IMR-90 (cell line): ENCODE results near the gene LRRIQ4. TPM values are rescaled to one million over a fixed set of nuclear protein-coding genes. Genes with fewer than 3 reads are reported as not detected.

Source experiments
- ATAC-seq: fragments of 200-7000 bp; cut with Tn5 transposase; 2 replicates; pipeline ENCODE4 v1.9.1; 2020; ENCODE audit warnings: low read depth, mild to moderate bottlenecking, moderate library complexity
- BruUV-seq: library from RNA; stranded (reverse); fragments of 400-500 nt; replicated peaks from 2 replicates; lab custom pipeline; 2021; lab: Mats Ljungman, UMichigan
- CTCF ChIA-PET: fragments of 300-600 bp; formaldehyde crosslinking; extraction: SDS; loops from one replicate; lab custom pipeline; 2021; ENCODE audit warnings: antibody characterized with exemption; lab: Yijun Ruan, JAX
- POLR2A ChIA-PET: fragments of 300-600 bp; sonication (Branson Sonifier 250); formaldehyde crosslinking; loops from one replicate; lab custom pipeline; 2022; ENCODE audit warnings: antibody characterized with exemption; ENCODE audit not compliant: unreplicated experiment; lab: Charles Lee
- DNase-seq: peaks from one replicate; pipeline ENCODE4 v3.0.0; 2013
- H2AFZ ChIP-seq: replicated peaks from 2 replicates; pipeline ENCODE3; 2013; ENCODE audit warnings: low read length, mild to moderate bottlenecking; ENCODE audit not compliant: poor library complexity
- H2AK5ac ChIP-seq: 2 replicates; pipeline ENCODE4 v1.6.1; 2013; ENCODE audit warnings: low read depth, low read length, inconsistent platforms
- H2AK9ac ChIP-seq: replicated peaks from 2 replicates; pipeline ENCODE3; 2013; ENCODE audit warnings: mild to moderate bottlenecking, low read depth, low read length, moderate library complexity; ENCODE audit not compliant: poor library complexity
- H2BK120ac ChIP-seq: 2 replicates; pipeline ENCODE4 v1.6.1; 2013; ENCODE audit warnings: low read depth, low read length, inconsistent platforms
- H2BK15ac ChIP-seq: 3 replicates; pipeline ENCODE4 v1.6.1; 2013; ENCODE audit warnings: low read depth, low read length, inconsistent platforms
- H2BK20ac ChIP-seq: 2 replicates; pipeline ENCODE4 v1.6.1; 2013; ENCODE audit warnings: low read depth, mild to moderate bottlenecking, inconsistent platforms, low read length, moderate library complexity
- H2BK5ac ChIP-seq: 2 replicates; pipeline ENCODE4 v1.6.1; 2013; ENCODE audit warnings: mild to moderate bottlenecking, low read depth, low read length, inconsistent platforms; ENCODE audit not compliant: poor library complexity, severe bottlenecking
- H3K14ac ChIP-seq: replicated peaks from 2 replicates; pipeline ENCODE4 v1.6.1; 2013; ENCODE audit warnings: low read depth, low read length, inconsistent platforms
- H3K18ac ChIP-seq: 2 replicates; pipeline ENCODE4 v1.6.1; 2013; ENCODE audit warnings: low read depth, low read length, control low read depth
- H3K23ac ChIP-seq: 2 replicates; pipeline ENCODE4 v1.6.1; 2013; ENCODE audit warnings: low read depth, low read length, inconsistent platforms
- H3K27ac ChIP-seq: 2 replicates; pipeline ENCODE4 v1.5.1; 2013; ENCODE audit warnings: mild to moderate bottlenecking, control low read depth, low read length; ENCODE audit not compliant: insufficient read depth
- H3K27me3 ChIP-seq: 2 replicates; pipeline ENCODE4 v1.6.1; 2013; ENCODE audit warnings: low read length; ENCODE audit not compliant: control insufficient read depth, insufficient read depth
- H3K36me3 ChIP-seq: 2 replicates; pipeline ENCODE4 v1.6.1; 2013; ENCODE audit warnings: low read length, mixed read lengths; ENCODE audit not compliant: control insufficient read depth, insufficient read depth
- H3K4ac ChIP-seq: 2 replicates; pipeline ENCODE4 v1.6.1; 2013; ENCODE audit warnings: low read depth, low read length, inconsistent platforms
- H3K4me1 ChIP-seq: 2 replicates; pipeline ENCODE4 v1.6.1; 2013; ENCODE audit warnings: low read length, mixed read lengths; ENCODE audit not compliant: control insufficient read depth, insufficient read depth
- H3K4me2 ChIP-seq: 2 replicates; pipeline ENCODE4 v1.6.1; 2013; ENCODE audit warnings: low read depth, mild to moderate bottlenecking, control low read depth, low read length, moderate library complexity
- H3K4me3 ChIP-seq: 2 replicates; pipeline ENCODE4 v1.5.1; 2013; ENCODE audit warnings: low read depth, mild to moderate bottlenecking, control low read depth, low read length, moderate library complexity; ENCODE audit not compliant: insufficient read depth
- H3K56ac ChIP-seq: 2 replicates; pipeline ENCODE4 v1.6.1; 2013; ENCODE audit warnings: low read length, inconsistent platforms; ENCODE audit not compliant: insufficient read depth; ENCODE audit errors: extremely low read depth
- H3K79me1 ChIP-seq, 2 experiments: 2 replicates each; pipeline ENCODE4 v1.6.1; 2013; ENCODE audit warnings: low read length in 2 of 2, inconsistent platforms in 1 of 2, low read depth in 1 of 2
- H3K9ac ChIP-seq: 2 replicates; pipeline ENCODE4 v1.6.1; 2013; ENCODE audit warnings: low read depth, low read length, control low read depth
- H3K9me1 ChIP-seq: 2 replicates; pipeline ENCODE4 v1.6.1; 2013; ENCODE audit warnings: low read length, inconsistent platforms; ENCODE audit not compliant: insufficient read depth
- H3K9me3 ChIP-seq: 2 replicates; pipeline ENCODE4 v1.6.1; 2013; ENCODE audit warnings: low read length; ENCODE audit not compliant: control insufficient read depth, insufficient read depth
- H4K20me1 ChIP-seq: 2 replicates; pipeline ENCODE4 v1.6.1; 2013; ENCODE audit warnings: low read length, inconsistent platforms; ENCODE audit not compliant: insufficient read depth
- H4K5ac ChIP-seq: 2 replicates; pipeline ENCODE4 v1.6.1; 2013; ENCODE audit warnings: mild to moderate bottlenecking, low read depth, low read length, control low read depth
- H4K8ac ChIP-seq, 2 experiments: 2 replicates each; pipeline ENCODE4 v1.6.1; 2013; ENCODE audit warnings: low read depth in 2 of 2, low read length in 2 of 2, control low read depth in 1 of 2, inconsistent platforms in 1 of 2
- H4K91ac ChIP-seq: 2 replicates; pipeline ENCODE4 v1.6.1; 2013; ENCODE audit warnings: low read depth, low read length, inconsistent platforms; ENCODE audit not compliant: insufficient read depth
- BHLHE40 ChIP-seq: fragments of 150-350 bp; IDR thresholded peaks from 2 replicates; pipeline ENCODE4 v1.6.1; 2016; ENCODE audit warnings: mild to moderate bottlenecking, low read depth, low read length
- CEBPB ChIP-seq: IDR thresholded peaks from 2 replicates; pipeline ENCODE4 v1.6.1; 2012; ENCODE audit warnings: low read depth, low read length, improper control_type of control experiment
- CHD1 ChIP-seq: IDR thresholded peaks from 2 replicates; pipeline ENCODE4 v1.6.1; 2012; ENCODE audit warnings: low read depth, low read length, improper control_type of control experiment
- FOS ChIP-seq: fragments of 150-350 bp; IDR thresholded peaks from 2 replicates; pipeline ENCODE4 v1.6.1; 2016; ENCODE audit warnings: low read depth, low read length
- MAFK ChIP-seq: IDR thresholded peaks from 2 replicates; pipeline ENCODE4 v1.6.1; 2012; ENCODE audit warnings: low read depth, low read length, improper control_type of control experiment
- MAZ ChIP-seq: IDR thresholded peaks from 2 replicates; pipeline ENCODE4 v1.6.1; 2012; ENCODE audit warnings: low read depth, mild to moderate bottlenecking, low read length, improper control_type of control experiment, moderate library complexity, borderline replicate concordance
- NFE2L2 ChIP-seq: fragments of 150-350 bp; IDR thresholded peaks from 2 replicates; pipeline ENCODE4 v1.6.1; 2016; ENCODE audit warnings: low read depth, mild to moderate bottlenecking, low read length
- RAD21 ChIP-seq: IDR thresholded peaks from 2 replicates; pipeline ENCODE4 v1.6.1; 2012; ENCODE audit warnings: low read length, improper control_type of control experiment
- RCOR1 ChIP-seq: IDR thresholded peaks from 2 replicates; pipeline ENCODE4 v1.6.1; 2012; ENCODE audit warnings: mild to moderate bottlenecking, low read length, improper control_type of control experiment; ENCODE audit not compliant: insufficient replicate concordance
- RFX5 ChIP-seq: IDR thresholded peaks from 2 replicates; pipeline ENCODE4 v1.8.0; 2012; ENCODE audit warnings: low read depth, mild to moderate bottlenecking, low read length, moderate library complexity
- SMC3 ChIP-seq: fragments of 150-350 bp; IDR thresholded peaks from 2 replicates; pipeline ENCODE4 v1.6.1; 2016; ENCODE audit warnings: low read depth, mild to moderate bottlenecking, antibody characterized with exemption, low read length, moderate library complexity
- USF2 ChIP-seq: fragments of 150-350 bp; IDR thresholded peaks from 2 replicates; pipeline ENCODE4 v1.6.1; 2017; ENCODE audit warnings: mild to moderate bottlenecking, antibody characterized with exemption, low read length, low read depth
- WGBS, 2 experiments: methylation state at CpG; one replicate each; pipeline versions ENCODE4 v1.1.5 to v1.1.7; 2013; ENCODE audit warnings: missing lambda C conversion rate in 2 of 2; ENCODE audit not compliant: insufficient read length in 1 of 2; ENCODE audit errors: extremely low coverage in 2 of 2; 5-methylcytosine and 5-hydroxymethylcytosine counted together
- dilution Hi-C: fragments of 300-500 bp; cut with HindIII; formaldehyde crosslinking; loops from one replicate; pipeline ENCODE4 v1.14.3; 2018; ENCODE audit warnings: low sequenced_read_pairs; ENCODE audit not compliant: unreplicated experiment
- in situ Hi-C: fragments of 300-500 bp; cut with MboI; formaldehyde crosslinking; loops from 3 replicates; pipeline ENCODE4 v1.14.3; 2019; ENCODE audit warnings: low sequenced_read_pairs, inconsistent platforms, mixed read lengths
- intact Hi-C: fragments of 100-400 bp; cut with micrococcal nuclease; formaldehyde crosslinking; loops from 2 replicates; pipeline ENCODE4 v1.10.0; 2022
- polyA plus RNA-seq, 3 experiments: library from polyadenylated mRNA; depleted of rRNA; stranded (reverse); fragments of >200 nt; gene quantifications; 2 replicates each; pipeline ENCODE4 v1.2.3, GENCODE V29; 2012; ENCODE audit warnings: low replicate concordance in 1 of 3
- total RNA-seq: library from RNA; depleted of rRNA; stranded (reverse); fragments of >200 nt; gene quantifications from 2 replicates; pipeline ENCODE4 v1.2.3, GENCODE V29; 2012
- TF ChIP-seq, protein P1 (sequence below): conservative IDR thresholded peaks from 2 replicates; pipeline ENCODE4 v1.5.1; 2012; ENCODE audit warnings: mild to moderate bottlenecking, low read depth, low read length, improper control_type of control experiment
- TF ChIP-seq, protein P2 (sequence below): fragments of 150-350 bp; IDR thresholded peaks from 2 replicates; pipeline ENCODE4 v1.6.1; 2016; ENCODE audit warnings: low read depth, mild to moderate bottlenecking, low read length, moderate library complexity, borderline replicate concordance

The LRRIQ4 gene
- total and polyA plus RNA-seq, 2 of the 4 experiments (the other 2 are of a cell fraction) = not detected

DNA sequence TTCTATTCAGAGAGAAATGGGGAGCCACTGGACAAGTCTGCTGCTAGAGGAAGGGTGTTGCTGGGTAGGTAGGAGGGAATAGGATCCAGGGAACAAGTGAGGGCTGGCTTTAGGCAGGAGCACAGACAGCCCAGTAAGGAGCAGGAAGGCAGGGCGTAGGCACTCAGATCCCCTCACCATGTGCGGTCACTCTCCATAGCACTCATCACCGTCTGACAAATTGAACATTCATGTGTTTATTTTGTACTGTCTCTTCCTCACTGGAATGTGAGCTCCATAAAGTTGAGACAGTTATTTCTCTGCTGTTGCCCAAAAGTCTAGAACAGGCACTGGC lies 24.2 kb downstream of the LRRIQ4 start:
- no peaks in the 10 kb centered on the region; the same call in 1 of the 2 replicates for H3K27me3 ChIP-seq
- H4K20me1 ChIP-seq = no peaks in the 10 kb centered on the region
- no CpG with 5 or more reads among the region's 3 CpGs for WGBS, 2 experiments
- peak overlapping the region; percentile 51; the same call in 1 of the 2 replicates for H3K18ac ChIP-seq
- H3K4me2 ChIP-seq = peak overlapping the region; percentile 23; the same call in 1 of the 2 replicates
- no TSS peak for BruUV-seq
- H2BK120ac ChIP-seq = peak overlapping the region; percentile 47
- dilution Hi-C loops = no loop called here
- no peak overlapping the region for H2BK15ac ChIP-seq
- no peaks in the 10 kb centered on the region for H3K79me1 ChIP-seq
- ChIA-PET CTCF (no interaction called here), POLR2A (no interaction called here)
- peak overlapping the region in 1 of 2 experiments; percentile 33; a peak in 3 of 4 replicates for H4K8ac ChIP-seq
- H3K9ac ChIP-seq = no peak overlapping the region
- no peak overlapping the region for H2AK5ac ChIP-seq
- in situ Hi-C loops = no loop called here
- no peaks in the 10 kb centered on the region for H3K36me3 ChIP-seq
- H3K4ac ChIP-seq = peak overlapping the region; percentile 24; the same call in 1 of the 2 replicates
- no peak overlapping the region for H3K56ac ChIP-seq
- intact Hi-C loops = no loop called here
- no peaks in the 10 kb centered on the region for H3K9me3 ChIP-seq
- peak overlapping the region; percentile 43; the same call in 1 of the 2 replicates for H4K91ac ChIP-seq
- H3K9me1 ChIP-seq = 0 out of 2 replicates have a peak, but pooled peaks cover 4% of the 10 kb centered on the region
- no peak for TF ChIP-seq MAZ
- TF ChIP-seq CEBPB = no peak
- TF ChIP-seq SMC3 = no peak
- TF ChIP-seq RCOR1 = no peak
- TF ChIP-seq MAFK = no peak
- TF ChIP-seq RAD21 = no peak
- no peak for TF ChIP-seq NFE2L2
- TF ChIP-seq, protein P1, sequence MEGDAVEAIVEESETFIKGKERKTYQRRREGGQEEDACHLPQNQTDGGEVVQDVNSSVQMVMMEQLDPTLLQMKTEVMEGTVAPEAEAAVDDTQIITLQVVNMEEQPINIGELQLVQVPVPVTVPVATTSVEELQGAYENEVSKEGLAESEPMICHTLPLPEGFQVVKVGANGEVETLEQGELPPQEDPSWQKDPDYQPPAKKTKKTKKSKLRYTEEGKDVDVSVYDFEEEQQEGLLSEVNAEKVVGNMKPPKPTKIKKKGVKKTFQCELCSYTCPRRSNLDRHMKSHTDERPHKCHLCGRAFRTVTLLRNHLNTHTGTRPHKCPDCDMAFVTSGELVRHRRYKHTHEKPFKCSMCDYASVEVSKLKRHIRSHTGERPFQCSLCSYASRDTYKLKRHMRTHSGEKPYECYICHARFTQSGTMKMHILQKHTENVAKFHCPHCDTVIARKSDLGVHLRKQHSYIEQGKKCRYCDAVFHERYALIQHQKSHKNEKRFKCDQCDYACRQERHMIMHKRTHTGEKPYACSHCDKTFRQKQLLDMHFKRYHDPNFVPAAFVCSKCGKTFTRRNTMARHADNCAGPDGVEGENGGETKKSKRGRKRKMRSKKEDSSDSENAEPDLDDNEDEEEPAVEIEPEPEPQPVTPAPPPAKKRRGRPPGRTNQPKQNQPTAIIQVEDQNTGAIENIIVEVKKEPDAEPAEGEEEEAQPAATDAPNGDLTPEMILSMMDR = no peak
- TF ChIP-seq FOS = no peak
- TF ChIP-seq RFX5 = no peak
- TF ChIP-seq, protein P2, sequence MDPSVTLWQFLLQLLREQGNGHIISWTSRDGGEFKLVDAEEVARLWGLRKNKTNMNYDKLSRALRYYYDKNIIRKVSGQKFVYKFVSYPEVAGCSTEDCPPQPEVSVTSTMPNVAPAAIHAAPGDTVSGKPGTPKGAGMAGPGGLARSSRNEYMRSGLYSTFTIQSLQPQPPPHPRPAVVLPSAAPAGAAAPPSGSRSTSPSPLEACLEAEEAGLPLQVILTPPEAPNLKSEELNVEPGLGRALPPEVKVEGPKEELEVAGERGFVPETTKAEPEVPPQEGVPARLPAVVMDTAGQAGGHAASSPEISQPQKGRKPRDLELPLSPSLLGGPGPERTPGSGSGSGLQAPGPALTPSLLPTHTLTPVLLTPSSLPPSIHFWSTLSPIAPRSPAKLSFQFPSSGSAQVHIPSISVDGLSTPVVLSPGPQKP = no peak
- TF ChIP-seq CHD1 = no peak
- TF ChIP-seq USF2 = no peak
- no peak for TF ChIP-seq BHLHE40
- no peak overlapping the region for H3K4me3 ChIP-seq
- H3K4me1 ChIP-seq = peaks cover 5% of the 10 kb centered on the region
- no peak for DNase-seq
- H2AK9ac ChIP-seq = no peak overlapping the region
- H2BK5ac ChIP-seq = peak overlapping the region; percentile 40
- 0 out of 2 replicates have a peak overlapping the region, but pooled peaks have one; percentile 60 for H4K5ac ChIP-seq
- H3K27ac ChIP-seq = peak overlapping the region; percentile 4; the same call in 1 of the 2 replicates
- ATAC-seq = peak; percentile 67
- H2AFZ ChIP-seq = peak overlapping the region; percentile 59
- 0 out of 2 replicates have a peak overlapping the region, but pooled peaks have one; percentile 23 for H3K14ac ChIP-seq
- H3K23ac ChIP-seq = no peak overlapping the region
- no peak overlapping the region for H2BK20ac ChIP-seq
